ENCODE measurements around the gene PSEN2. TPM values are rescaled to one million over a fixed set of nuclear protein-coding genes. Genes with fewer than 3 reads are reported as not detected.

PSEN2 gene
- polyA plus RNA-seq, 1 donor (not counting 4 experiments of a cell fraction or from before 2014, with no cell fraction given): 9.5 TPM

GRCh38 chr1:226942392-226942791 is 72.0 kb downstream of the PSEN2 start:
- Histone ChIP-seq H3K36me3 (ENCODE audit: control insufficient read depth in 2 of 2, extremely low read depth in 1 of 2, insufficient read depth in 2 of 2, low read length in 2 of 2) (no peaks in the 10 kb centered on the region), H3K4me3 (ENCODE audit: control insufficient read depth in 2 of 3, extremely low read depth in 1 of 3, insufficient read depth in 2 of 3, low read depth in 1 of 3, low read length in 3 of 3) (no peak overlapping the region), H3K79me2 (ENCODE audit: control insufficient read depth, insufficient read depth, low read length) (no peaks in the 10 kb centered on the region), H3K4me2 (ENCODE audit: control insufficient read depth, extremely low read depth, insufficient read depth, low read depth, low read length) (no peak overlapping the region), H3K27ac (ENCODE audit: control insufficient read depth, insufficient read depth, low read length) (no peak overlapping the region), H3K9me3 (ENCODE audit: control insufficient read depth, low read depth, low read length) (no peaks in the 10 kb centered on the region), H3K4me1 (ENCODE audit: control insufficient read depth, extremely low read depth, insufficient read depth, low read length) (peaks cover 16% of the 10 kb centered on the region), H4K20me1 (ENCODE audit: control insufficient read depth, extremely low read depth, insufficient read depth, low read length) (no peaks in the 10 kb centered on the region), H3K9ac (ENCODE audit: control insufficient read depth, extremely low read depth, insufficient read depth, low read length) (no peak overlapping the region), H3K27me3 (ENCODE audit: control insufficient read depth, extremely low read depth, insufficient read depth, low read length) (peaks cover 3% of the 10 kb centered on the region), H2AFZ (ENCODE audit: control insufficient read depth, low read length) (no peak overlapping the region), H3K9me1 (ENCODE audit: control insufficient read depth, extremely low read depth, insufficient read depth, low read length) (no peaks in the 10 kb centered on the region)
- no peak for TF ChIP-seq EZH2 (IDR thresholded peaks at IDR 0.05; ENCODE audit: low read length)
- no peak for TF ChIP-seq CTCF (optimal IDR thresholded peaks at IDR 0.05 in 1 of 3, IDR thresholded peaks at IDR 0.05 in 1 of 3, conservative IDR thresholded peaks at IDR 0.05 in 1 of 3; ENCODE audit: extremely low read depth in 1 of 3, insufficient read depth in 2 of 3, low read length in 3 of 3)
- no peak for DNase-seq (ENCODE audit: low read depth, low spot score)
- FAIRE-seq: no peak
- dilution Hi-C loops (cut with MboI; ENCODE audit: extremely low pct_ligation_motif_present, low sequenced_read_pairs): no loop called here

- FAIRE-seq (no peak), DNase-seq (ENCODE audit: low read depth, low spot score) (no peak)
- no peaks in the 10 kb centered on the region for H3K9me3 ChIP-seq (ENCODE audit: control insufficient read depth, low read depth, low read length)
- dilution Hi-C loops (cut with MboI; ENCODE audit: extremely low pct_ligation_motif_present, low sequenced_read_pairs): no loop called here
- TF ChIP-seq EZH2 (IDR thresholded peaks at IDR 0.05; ENCODE audit: low read length) (no peak), CTCF (optimal IDR thresholded peaks at IDR 0.05 in 1 of 3, IDR thresholded peaks at IDR 0.05 in 1 of 3, conservative IDR thresholded peaks at IDR 0.05 in 1 of 3; ENCODE audit: extremely low read depth in 1 of 3, insufficient read depth in 2 of 3, low read length in 3 of 3) (no peak)
- no peaks in the 10 kb centered on the region for H3K36me3 ChIP-seq (ENCODE audit: control insufficient read depth in 2 of 2, extremely low read depth in 1 of 2, insufficient read depth in 2 of 2, low read length in 2 of 2)
- no peaks in the 10 kb centered on the region for H3K79me2 ChIP-seq (ENCODE audit: control insufficient read depth, insufficient read depth, low read length)
- no peak overlapping the region for H3K9ac ChIP-seq (ENCODE audit: control insufficient read depth, extremely low read depth, insufficient read depth, low read length)
- H2AFZ ChIP-seq (ENCODE audit: control insufficient read depth, low read length): no peak overlapping the region
- no peaks in the 10 kb centered on the region for H4K20me1 ChIP-seq (ENCODE audit: control insufficient read depth, extremely low read depth, insufficient read depth, low read length)
- no peaks in the 10 kb centered on the region for H3K9me1 ChIP-seq (ENCODE audit: control insufficient read depth, extremely low read depth, insufficient read depth, low read length)
- no peak overlapping the region for H3K4me2 ChIP-seq (ENCODE audit: control insufficient read depth, extremely low read depth, insufficient read depth, low read depth, low read length)
- H3K4me1 ChIP-seq (ENCODE audit: control insufficient read depth, extremely low read depth, insufficient read depth, low read length): peaks cover 16% of the 10 kb centered on the region
- H3K27me3 ChIP-seq (ENCODE audit: control insufficient read depth, extremely low read depth, insufficient read depth, low read length): peaks cover 3% of the 10 kb centered on the region
- H3K27ac ChIP-seq (ENCODE audit: control insufficient read depth, insufficient read depth, low read length): no peak overlapping the region
- H3K4me3 ChIP-seq (ENCODE audit: control insufficient read depth in 2 of 3, extremely low read depth in 1 of 3, insufficient read depth in 2 of 3, low read depth in 1 of 3, low read length in 3 of 3): no peak overlapping the region
Observed at GRCh38 chr1:226943156-226943555, 72.7 kb downstream of the PSEN2 start.
